GOT3 (cell line): ENCODE measurements around the gene XPO5.
"Not testable (repeated sequence)": the region's sequence is repeated elsewhere in the genome, so short reads cannot be mapped to it uniquely, and the experiment has no call there.

Source experiments
- DNase-seq: peaks from one replicate; lab custom pipeline; 2025; ENCODE audit warnings: mixed read lengths; lab: John Stamatoyannopoulos, UW

XPO5 gene

DNA sequence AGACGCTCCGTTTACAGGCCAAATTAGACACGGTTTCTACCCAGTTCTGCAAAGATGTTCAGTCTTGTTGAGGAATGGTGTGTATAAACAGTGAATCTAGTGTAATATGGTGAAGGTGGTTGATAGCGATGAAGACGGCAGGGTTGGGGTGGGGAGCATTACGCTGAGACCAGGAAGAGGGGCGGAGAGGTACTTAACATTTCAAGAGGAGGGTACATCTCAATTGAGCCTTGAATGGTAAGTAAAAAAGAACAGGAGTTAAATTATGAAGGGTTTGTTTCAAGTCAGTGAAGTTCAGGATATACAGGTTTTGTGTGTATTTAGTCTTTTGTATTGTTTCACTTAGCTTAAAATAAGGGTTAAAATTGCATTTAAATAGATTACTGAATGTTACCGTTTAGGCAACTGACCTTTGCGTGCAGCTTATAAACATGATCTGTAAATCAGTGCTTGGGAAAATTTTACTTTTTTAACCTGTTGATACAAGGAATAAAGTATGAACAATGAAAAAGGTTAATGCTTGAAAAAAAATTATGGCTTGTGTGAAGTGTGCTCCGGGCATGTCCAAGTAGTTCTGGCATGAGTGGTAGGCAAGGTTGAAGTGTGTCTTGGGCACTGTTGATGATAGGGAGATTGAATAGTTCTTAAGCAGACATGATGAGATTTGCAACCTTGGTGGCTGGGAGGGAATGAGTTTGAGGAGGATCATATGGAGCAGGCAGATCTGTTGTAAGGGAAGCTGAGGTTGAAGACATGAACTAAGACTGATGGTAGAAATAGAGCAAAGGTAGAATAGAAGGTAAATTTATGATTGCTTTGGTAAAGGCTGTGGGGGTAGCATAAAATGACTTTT is 58.1 kb downstream of the XPO5 start:
- no peak for DNase-seq

DNA sequence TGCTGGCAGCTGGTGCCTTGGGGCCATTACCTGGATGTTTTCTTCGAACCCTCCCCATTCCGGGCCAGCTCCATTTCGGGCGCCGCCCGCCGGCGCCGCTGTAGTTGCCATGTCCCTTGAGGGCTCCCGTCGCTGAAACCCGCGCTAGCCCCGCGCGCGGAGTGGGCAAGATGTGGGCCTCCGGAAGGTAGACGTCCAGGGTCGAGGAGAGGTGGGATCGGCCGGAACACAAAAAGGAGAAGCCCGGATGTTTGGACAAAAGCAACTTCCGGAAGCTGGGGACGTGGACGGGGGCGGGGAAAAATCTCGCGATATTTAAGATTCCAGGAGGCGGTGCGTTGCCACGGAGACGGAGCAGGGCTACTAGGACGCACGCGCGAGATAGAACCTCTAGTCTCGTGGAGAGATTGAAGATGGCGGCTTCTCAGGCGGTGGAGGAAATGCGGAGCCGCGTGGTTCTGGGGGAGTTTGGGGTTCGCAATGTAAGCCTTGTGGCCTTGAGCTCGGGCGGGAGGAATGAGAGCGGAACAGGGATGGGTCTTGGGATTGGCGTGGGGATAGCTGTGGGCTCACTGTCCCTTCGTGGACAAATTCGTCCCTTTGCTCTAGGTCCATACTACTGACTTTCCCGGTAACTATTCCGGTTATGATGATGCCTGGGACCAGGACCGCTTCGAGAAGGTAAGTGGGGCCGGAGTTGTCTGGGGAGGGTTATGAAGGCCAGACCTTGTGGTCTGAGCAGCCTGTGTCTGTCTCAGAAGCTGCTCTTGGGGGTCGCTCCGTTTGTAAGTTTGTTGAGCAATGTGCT is 58.9 kb downstream of the XPO5 start, which contains the start of the genes POLR1C and YIPF3:
Gene POLR1C (plus strand): TSS at position 393 of the 808 bp plus-strand sequence. CDS start 21 bp downstream, at position 414.
Gene YIPF3 (minus strand): TSS at position 230 of the 808 bp plus-strand sequence. CDS start 119 bp downstream, at position 111.
- peak; percentile 88 for DNase-seq

DNA sequence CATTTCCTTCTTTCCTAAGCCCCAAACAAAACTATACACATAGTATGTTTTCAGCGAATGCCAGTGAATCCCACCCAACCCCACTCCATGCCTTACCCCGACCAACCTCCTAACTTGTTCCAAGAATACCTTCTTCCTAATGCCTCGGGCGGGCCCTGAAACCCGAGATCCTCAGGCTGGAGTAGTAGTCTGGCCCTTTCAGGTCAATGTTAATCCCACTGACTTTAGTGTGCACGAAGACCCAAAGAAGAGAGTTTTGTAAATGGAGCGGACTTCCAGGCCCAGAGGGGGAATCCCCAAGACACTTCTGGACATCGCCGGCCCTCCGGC is 59.5 kb downstream of the XPO5 start:
- no peak for DNase-seq

DNA sequence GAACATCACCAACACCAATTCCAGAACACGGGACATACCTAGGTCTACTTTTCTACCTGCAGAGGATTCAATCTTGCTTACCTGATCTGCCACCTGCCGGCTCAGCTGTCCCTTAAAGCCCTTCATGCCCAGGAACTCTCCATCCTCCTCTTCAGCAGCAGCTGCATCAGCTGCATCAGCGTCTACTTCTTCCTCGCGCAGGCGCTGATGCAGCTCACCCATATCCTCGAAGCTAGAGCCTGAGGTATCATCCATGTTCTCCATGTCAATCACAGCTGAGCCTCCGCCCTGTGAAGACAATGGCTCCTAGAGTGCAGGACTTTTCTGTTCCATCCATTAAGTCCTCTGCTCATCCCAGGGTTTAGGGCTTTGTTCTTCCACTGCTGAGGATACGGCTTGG is 60.0 kb downstream of the XPO5 start:
- no peak for DNase-seq

DNA sequence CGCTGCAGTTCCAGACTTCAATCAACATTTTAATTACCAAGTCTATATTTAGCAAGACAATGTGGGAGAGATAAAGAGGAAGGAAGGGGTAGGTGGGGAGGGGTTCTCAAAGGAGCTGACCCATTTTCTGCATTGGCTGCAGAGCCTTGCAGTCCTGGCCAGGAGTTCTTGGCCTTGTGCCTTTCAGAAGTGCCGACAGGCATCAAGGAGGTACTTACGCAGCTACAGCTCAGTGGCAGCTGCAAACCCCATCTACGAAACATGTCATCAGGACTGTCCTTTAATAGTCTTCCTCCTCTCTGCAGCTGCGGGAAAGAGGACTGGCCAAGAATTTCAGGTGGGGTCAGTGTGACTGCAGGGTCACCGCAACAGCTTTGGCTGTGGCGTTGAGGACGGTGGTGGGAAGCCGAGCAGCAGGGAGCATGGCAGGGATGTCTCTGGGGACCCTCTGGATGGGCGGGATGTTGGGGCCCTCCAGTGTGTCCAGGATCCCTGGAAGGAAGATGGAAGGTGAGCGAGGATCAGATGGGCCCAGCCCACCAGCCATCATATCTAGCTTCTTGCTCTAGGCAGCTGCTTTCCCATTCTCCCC is 63.9 kb downstream of the XPO5 start:
- DNase-seq: no peak

DNA sequence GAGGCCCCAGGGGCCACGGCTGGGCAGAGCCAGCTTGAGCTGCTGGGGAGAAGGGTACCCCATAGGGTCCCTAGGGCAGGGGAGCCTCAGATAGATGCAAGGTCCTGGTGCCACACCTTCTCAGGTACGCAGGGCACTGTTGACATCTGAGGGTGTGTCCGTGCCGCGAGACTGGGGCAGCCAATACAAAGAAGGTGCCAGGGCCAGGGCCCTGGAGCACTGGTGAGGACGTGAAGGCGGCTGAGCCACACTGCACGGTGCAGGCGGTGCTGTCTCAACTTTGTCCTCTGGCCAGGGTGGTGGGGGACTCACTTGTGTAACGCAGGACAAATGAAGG is 65.0 kb downstream of the XPO5 start:
- no peak for DNase-seq

DNA sequence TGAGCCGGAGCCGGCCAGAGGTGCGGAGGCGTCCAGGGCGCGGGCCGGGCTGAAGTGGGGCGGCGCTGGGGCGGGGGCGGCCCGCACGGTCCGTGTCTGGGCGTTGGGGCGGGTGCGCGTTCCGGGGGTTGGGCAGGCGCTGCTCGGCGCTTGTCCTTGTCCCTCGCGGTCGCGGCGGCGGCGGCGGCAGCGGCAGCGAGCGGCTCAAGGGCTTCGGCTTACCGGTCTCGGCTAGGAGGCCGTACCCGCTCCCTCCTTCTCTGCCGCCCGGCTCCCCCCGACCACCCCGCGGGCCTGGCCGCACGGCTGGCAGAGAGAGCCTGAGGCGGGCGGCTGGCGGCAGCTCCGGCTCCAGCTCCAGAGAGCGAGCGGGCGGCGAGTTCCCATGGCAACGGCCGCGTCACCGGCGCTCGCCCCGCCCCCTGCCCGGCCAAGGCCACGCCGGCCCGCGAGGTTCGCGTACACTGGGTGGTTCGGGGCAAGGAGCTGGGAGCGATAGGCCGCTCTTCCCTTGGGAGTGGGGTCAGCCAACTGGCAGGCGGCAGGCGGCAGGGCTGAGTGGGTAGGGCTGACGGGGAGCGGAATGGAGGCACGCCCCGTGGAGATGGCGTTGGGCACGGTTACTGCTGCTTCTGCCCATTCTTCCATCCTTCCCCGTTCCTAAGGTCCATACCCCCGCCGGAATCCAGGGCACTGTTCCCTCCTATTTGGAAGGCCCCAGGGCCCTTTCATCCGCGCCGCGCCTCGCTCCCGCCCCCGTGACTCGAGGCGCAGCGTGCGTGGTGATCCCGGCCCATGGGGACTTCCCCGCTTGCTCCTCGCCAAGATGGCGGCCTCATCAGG is 65.6 kb downstream of the XPO5 start, which contains the start of gene LRRC73:
Gene LRRC73 (minus strand): TSS at position 363 of the 843 bp plus-strand sequence. CDS start 561 bp downstream, outside the sequence.
- DNase-seq: peak; percentile 83

DNA sequence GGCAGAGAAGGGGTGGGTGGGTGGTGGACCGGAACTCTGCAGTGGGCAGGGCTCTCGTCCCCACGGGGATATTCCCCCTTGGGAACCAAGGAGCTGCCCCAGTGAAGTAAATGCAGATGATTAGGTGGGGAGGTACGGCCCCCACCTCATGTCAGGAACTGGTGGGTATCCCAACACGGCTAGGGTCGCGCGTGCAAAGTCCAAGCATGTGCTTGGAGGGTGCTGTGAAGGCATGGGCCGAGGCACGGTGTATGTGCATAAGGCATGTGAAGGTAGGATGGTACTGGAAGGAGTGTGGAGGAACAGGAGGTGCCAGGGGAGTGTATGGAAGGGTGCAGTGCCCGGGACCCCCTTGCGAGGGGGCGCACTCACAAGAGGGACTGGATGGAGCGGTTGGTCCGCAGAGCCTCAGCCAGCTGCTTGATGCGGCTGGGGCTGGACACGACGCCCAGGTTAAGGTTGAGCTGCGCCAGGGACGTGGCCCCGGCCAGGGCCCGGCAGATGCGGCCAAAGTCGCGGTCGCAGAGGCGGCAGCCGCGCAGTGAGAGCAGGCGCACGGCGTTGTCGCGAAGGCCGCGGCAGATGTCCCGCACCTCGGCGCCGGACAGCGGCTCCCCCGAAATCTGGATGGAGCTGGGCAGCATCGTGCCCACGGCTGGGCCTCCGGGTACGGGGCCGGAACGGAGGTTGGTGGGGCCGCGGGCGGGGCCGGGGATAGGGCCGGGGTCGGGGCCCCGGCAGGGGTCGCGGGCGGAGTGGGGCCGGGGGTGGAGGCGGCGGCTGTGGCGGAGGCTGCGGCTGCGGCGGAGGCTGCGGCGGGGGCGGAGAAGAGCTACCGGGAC is 66.5 kb downstream of the XPO5 start:
- no peak for DNase-seq

DNA sequence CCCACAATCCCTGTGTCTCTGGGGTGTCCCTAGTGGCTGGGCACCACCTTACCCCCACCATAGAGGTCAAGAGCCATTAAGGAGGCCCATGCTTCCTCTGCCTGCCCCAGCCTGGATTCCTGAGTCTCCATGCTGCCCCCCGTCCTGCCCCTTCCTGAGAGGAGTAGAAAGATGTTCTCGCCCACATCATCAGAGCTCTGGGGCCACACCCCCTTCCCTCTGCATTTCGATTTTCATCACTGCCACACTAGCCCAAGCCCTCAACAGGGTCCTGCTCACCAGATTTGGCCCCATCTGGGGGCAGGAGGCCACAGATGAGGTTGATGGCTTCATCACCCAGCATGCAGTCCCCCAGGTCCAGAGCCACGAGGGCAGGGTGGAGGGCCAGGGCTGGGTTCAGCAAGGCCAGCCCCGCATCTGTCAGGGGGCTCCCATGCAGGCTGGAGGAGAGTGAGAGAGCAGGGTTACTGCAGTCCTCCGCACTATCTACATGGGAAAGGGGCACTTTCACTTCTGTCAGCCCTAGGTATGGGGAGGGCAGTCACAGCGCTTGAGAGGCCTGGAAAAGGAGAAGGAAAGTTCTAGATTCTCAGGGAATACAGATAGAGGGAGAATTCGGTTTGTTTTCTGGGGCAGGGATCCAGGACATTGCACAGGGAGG is 67.2 kb downstream of the XPO5 start:
- DNase-seq: no peak

DNA sequence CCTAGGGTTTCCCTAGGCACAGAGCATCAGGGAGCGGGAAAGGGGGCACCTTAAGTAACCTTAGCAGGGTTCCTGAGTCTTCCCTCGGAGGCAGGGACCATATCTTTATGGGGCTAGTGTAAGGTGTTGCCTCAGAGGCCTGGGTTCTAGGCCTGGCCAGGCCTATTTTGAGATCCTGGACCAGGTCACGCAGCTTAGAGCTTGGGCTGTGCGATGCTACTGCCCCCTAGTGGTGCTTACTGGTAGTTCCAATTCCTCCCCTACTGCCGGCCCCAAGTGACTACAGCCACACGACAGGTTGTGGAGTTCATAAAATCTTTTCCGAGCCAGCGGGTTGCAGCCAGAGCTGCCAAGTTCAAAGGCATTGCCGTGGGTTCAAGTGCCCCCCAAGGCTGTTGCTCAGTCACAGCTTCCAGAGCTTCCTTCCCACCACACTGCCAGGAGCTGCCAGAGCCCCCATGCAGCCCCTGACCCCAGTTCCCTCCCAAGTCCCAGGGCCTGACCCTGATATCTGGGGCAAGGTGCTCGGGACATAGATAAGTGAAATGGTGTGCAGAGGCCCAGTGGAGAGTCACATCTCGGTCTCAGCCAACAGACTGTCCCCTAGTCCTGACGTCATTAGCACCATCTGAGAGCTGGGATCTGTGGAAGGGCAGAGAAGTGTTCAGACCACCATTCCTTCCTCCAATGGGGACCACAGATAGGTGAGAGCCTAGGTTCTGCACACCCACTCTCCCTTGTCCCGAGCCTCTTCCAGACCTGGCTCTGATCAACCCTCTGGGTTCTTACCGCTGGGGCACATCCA is 69.0 kb downstream of the XPO5 start:
- peak; percentile 11 for DNase-seq

DNA sequence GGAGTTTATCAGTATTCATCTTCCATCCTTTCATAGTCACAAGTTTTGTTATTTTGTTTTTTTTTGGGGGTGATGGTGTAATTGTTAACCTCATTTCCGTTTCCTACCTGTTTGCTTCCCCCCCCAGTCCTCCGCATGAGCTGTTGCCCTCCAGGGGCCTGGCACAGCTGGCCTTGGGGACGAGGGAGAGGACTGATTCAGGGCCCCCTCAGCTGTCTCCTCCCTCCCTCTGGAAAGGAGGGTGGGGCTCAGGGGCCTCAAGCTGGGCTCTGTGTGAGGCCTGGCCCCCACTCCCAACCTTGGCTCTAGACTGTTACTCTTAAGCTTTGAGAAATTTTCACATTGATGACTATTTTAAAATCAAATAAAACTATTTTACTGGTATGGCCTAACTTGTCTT is 69.7 kb downstream of the XPO5 start:
- no peak for DNase-seq

DNA sequence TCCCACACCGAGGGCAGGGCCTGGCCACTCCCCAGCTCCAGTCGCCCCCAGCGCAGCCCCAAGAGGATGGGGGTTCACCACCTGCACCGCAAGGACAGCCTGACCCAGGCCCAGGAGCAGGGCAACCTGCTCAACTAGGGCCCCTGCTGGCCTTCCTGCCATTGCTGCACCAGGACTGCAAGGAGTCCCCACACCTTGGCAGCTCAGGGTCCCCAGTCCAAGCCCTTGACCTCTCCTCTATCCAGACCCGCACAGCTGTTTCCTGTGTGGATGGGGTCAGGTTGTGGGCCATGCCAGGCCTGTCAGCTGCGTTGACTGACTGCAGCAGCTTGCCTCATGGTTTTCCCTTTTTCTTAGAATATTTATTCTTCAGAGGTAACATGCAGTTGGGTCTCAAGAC is 70.1 kb downstream of the XPO5 start:
- DNase-seq: no peak

DNA sequence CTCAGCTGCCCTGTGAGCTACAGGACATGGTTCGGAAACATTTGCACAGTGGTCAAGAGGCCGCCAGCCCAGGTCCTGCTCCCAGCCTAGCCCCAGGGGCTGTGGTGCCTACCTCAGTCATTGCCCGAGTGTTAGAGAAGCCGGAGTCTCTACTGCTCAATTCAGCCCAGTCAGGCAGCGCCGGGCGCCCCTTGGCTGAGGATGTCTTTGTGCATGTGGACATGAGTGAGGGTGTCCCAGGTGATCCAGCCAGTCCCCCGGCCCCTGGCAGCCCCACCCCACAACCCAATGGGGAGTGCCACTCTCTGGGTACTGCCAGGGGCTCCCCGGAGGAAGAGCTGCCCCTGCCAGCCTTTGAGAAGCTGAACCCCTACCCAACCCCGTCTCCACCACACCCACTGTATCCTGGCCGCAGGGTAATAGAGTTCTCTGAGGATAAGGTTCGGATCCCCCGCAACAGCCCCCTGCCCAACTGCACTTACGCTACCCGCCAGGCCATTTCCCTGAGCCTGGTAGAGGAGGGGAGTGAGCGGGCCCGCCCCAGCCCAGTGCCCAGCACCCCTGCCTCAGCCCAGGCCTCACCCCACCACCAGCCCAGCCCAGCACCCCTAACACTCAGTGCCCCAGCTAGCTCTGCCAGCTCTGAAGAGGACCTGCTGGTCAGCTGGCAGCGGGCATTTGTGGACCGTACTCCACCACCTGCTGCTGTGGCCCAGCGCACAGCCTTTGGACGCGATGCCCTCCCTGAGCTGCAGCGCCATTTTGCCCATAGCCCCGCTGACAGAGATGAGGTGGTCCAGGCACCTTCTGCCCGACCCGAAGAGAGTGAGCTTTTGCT is 70.9 kb downstream of the XPO5 start:
- DNase-seq: no peak

DNA sequence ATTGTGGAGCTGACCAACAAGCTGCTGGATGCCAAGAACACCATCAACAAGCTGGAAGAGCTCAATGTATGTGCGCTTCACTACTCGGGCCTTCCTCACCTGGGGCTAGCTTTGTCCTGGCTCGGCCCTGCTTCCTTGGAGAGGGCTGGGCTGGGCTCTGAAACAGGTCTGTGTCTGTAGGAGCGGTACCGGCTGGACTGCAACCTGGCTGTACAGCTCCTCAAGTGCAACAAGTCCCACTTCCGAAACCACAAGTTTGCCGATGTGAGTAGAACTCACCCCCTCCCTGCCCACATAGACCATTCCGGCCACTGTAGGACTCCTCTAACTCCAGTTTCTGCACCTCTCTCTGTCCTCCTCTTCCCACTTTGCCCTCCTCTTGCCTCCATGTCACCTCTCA is 72.4 kb downstream of the XPO5 start:
- DNase-seq: no peak

DNA sequence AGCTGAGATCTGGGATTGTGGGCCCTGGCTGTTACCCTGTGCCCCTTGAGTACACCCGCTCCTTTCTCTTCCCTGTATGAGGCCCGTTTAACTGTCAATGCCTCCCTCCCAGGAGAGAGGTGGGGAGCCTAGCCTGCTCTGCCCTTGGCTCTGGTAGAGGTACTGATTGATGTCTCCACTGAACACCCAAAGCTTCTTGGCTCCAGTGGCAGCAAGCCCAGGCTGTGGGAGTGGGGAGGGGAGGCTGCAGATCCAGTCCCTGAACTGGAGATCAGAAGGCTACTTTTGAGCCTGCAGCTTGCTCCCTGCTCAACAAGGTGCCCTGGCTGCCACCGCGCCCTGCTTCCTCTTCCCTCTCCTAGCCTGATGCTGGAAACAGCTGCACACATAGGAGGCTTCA is 73.2 kb downstream of the XPO5 start:
- no peak for DNase-seq

DNA sequence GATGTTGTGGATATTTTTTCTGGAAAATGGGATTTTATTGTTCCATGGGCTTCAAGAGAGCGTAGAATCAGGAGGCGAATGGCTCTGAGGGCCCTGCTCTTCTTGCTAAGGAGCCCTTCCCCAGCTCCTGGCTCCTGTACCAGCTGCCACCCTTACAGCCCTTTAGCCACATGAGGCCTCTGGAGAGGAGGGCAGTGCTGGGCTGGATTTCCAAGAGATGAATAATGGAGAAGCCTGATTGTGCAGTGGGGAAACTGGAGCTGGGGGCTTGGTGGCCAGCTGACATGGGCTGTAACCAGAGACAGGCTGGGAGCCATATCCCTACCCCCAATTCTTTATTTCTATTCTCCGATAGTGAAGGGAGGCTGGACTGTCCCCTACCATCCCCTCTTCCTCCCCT is 74.9 kb downstream of the XPO5 start:
- no peak for DNase-seq

DNA sequence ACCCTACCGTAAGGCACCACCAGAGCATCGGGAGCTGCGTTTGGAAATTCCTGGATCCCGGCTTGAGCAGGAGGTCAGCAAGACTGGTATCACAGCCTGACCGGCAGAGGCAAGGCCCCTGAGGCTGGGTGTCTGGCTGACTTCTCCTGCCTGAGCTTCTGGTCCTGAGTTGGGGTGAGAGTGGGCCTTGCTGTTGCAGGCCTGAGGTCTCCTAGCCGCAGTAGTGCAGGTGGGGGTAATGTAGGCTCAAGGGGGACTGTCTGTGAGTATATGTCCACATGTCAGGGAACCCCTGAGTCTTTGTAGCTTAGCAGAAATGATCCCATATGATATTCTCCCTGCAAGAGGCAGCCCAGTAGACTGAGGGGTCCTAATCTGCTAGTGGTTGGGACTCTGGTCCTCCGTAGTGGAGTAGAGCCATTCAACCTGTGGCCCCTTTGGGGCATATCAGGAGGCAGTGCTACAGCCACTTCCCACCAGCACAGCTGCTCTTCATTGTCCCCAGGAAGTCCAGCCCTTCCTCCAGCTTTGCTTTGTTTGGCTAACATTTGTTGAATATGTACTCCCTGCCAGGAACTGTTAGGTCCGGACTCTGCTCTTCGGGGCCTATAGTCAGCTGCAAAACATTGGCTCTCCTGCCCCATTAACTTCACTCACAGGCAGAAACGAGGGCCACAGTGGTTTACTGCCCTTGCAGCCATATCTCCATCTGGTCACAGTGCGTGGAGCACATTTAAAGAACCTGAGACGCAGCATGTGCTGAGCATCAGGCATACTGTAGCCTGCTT is 76.6 kb downstream of the XPO5 start:
- DNase-seq: no peak

DNA sequence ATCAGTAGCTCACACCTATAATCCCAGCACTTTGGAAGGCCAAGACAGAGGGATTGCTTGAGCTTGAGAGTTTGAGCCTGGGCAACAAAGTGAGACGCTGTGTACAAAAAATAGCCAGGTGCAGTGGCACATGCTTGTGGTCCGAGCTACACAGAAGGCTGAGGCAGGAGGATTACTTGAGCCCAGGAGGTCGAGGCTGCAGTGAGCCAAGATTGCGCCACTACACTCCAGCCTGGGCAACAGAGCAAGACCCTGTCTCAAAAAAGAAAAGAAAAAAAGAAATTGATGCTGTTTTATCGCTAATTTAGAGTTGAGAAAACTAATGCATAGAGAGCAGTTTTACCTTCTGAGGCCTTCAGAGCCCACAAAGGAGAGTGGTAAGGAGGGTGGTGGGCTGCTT is 77.5 kb downstream of the XPO5 start:
- DNase-seq: not testable (repeated sequence)
